PC-9 (cell line): ENCODE results near the gene YIPF6. TPM values are rescaled to one million over a fixed set of nuclear protein-coding genes. Genes with fewer than 3 reads are reported as not detected.
"Not testable (repeated sequence)": the region's sequence is repeated elsewhere in the genome, so short reads cannot be mapped to it uniquely, and the experiment has no call there.

ENCODE experiments used
- BruUV-seq: library from RNA; stranded (reverse); fragments of 400-500 nt; replicated peaks from 2 replicates; lab custom pipeline; 2021; lab: Mats Ljungman, UMichigan
- CTCF ChIA-PET: fragments of 300-600 bp; sonication (Branson Sonifier 250); formaldehyde crosslinking; loops from one replicate; lab custom pipeline; 2022; ENCODE audit warnings: antibody characterized with exemption; lab: Charles Lee
- POLR2A ChIA-PET: fragments of 300-600 bp; sonication (Branson Sonifier 250); formaldehyde crosslinking; loops from one replicate; lab custom pipeline; 2022; ENCODE audit warnings: antibody characterized with exemption; ENCODE audit not compliant: unreplicated experiment; lab: Charles Lee
- DNase-seq, 2 experiments: peaks; one replicate each; pipeline versions ENCODE4 v3.0.0 to v3.0.0-alpha.2; 2015 to 2022; ENCODE audit warnings: mixed read lengths in 1 of 2
- H2AFZ ChIP-seq: fragments of 200-600 bp; sonication (generic); 2 replicates; pipeline ENCODE4 v1.8.1; 2017; ENCODE audit warnings: antibody characterized with exemption
- H3F3A ChIP-seq: fragments of 200-600 bp; sonication (generic); 2 replicates; pipeline ENCODE4 v1.8.1; 2017; ENCODE audit warnings: antibody characterized with exemption, mild to moderate bottlenecking, low read depth; ENCODE audit not compliant: insufficient read depth
- H3K27ac ChIP-seq: fragments of 200-600 bp; sonication (generic); 2 replicates; pipeline ENCODE4 v1.6.1; 2016; ENCODE audit warnings: mixed run types
- H3K27me3 ChIP-seq: fragments of 200-600 bp; sonication (generic); 2 replicates; pipeline ENCODE4 v1.6.1; 2016; ENCODE audit warnings: low read depth, mixed run types; ENCODE audit not compliant: insufficient read depth
- H3K36me3 ChIP-seq: fragments of 200-600 bp; sonication (generic); 2 replicates; pipeline ENCODE4 v1.6.1; 2016; ENCODE audit warnings: low read depth, mixed run types
- H3K4me1 ChIP-seq: fragments of 200-600 bp; sonication (generic); replicated peaks from 2 replicates; pipeline ENCODE4 v1.6.1; 2016; ENCODE audit warnings: mixed run types; ENCODE audit not compliant: insufficient read depth
- H3K4me2 ChIP-seq: fragments of 200-600 bp; sonication (generic); 2 replicates; pipeline ENCODE4 v1.6.1; 2017; ENCODE audit warnings: mixed run types
- H3K4me3 ChIP-seq: fragments of 200-600 bp; sonication (generic); 2 replicates; pipeline ENCODE4 v1.6.1; 2016; ENCODE audit warnings: mixed run types
- H3K79me2 ChIP-seq: fragments of 200-600 bp; sonication (generic); 2 replicates; pipeline ENCODE4 v1.6.1; 2017; ENCODE audit warnings: low read depth, mixed run types
- H3K9me2 ChIP-seq: fragments of 200-600 bp; sonication (generic); 2 replicates; pipeline ENCODE4 v1.8.1; 2017; ENCODE audit warnings: mild to moderate bottlenecking; ENCODE audit not compliant: insufficient read depth
- H3K9me3 ChIP-seq: fragments of 200-600 bp; sonication (generic); 2 replicates; pipeline ENCODE4 v1.8.1; 2016; ENCODE audit warnings: low read depth; ENCODE audit not compliant: insufficient read depth
- H4K20me1 ChIP-seq: fragments of 200-600 bp; sonication (generic); 2 replicates; pipeline ENCODE4 v1.8.1; 2017; ENCODE audit not compliant: insufficient read depth
- CTCF ChIP-seq: fragments of 200-600 bp; sonication (generic); conservative IDR thresholded peaks from 2 replicates; pipeline ENCODE4 v1.6.1; 2017; ENCODE audit warnings: mixed run types, antibody characterized with exemption, mild to moderate bottlenecking, moderate library complexity
- EZH2 ChIP-seq: fragments of 200-600 bp; sonication (generic); IDR thresholded peaks from 2 replicates; pipeline ENCODE4 v1.8.0; 2017; ENCODE audit warnings: antibody characterized with exemption, low read depth
- intact Hi-C: fragments of 100-400 bp; cut with micrococcal nuclease; formaldehyde crosslinking; loops from one replicate; pipeline ENCODE4 v1.10.0; 2022; ENCODE audit not compliant: unreplicated experiment
- total RNA-seq: library from RNA; stranded (reverse); gene quantifications from 2 replicates; pipeline ENCODE4 v1.2.3, GENCODE V29; 2021

The YIPF6 gene
- total RNA-seq, 1 experiment from 2014 or later: 49.1 TPM

DNA sequence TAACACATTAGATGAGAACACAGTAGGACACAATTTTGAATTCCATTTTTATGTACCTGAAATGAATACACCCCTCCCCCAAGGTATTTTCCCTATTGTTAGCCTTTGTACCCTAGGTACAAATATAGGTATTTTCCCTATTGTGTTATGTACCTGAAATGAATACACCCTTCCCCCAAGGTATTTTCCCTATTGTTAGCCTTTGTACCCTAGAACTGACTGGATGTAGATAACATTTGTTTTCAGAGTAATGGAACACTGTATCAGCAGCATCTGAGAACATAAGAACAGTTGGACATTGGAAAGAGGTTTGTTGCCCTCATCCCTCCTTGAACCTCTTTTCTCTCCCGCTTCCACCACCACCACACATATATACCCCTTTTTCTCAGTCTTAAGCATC lies 37.6 kb downstream of the YIPF6 start:
- ChIA-PET CTCF (no interaction called here), POLR2A (no interaction called here)
- Histone ChIP-seq H3K27me3 (no peaks in the 10 kb centered on the region), H3K9me2 (no peaks in the 10 kb centered on the region), H3K27ac (no peak overlapping the region), H3K4me2 (no peak overlapping the region), H3F3A (no peaks in the 10 kb centered on the region), H3K36me3 (0 out of 2 replicates have a peak, but pooled peaks cover 3% of the 10 kb centered on the region), H4K20me1 (no peaks in the 10 kb centered on the region), H3K9me3 (no peaks in the 10 kb centered on the region), H3K4me3 (no peak overlapping the region), H2AFZ (no peak overlapping the region), H3K79me2 (no peaks in the 10 kb centered on the region), H3K4me1 (no peaks in the 10 kb centered on the region)
- intact Hi-C loops: no loop called here
- no peak for TF ChIP-seq CTCF
- DNase-seq: no peak
- no TSS peak for BruUV-seq

- no peaks in the 10 kb centered on the region for H3K4me1 ChIP-seq
- H3K9me2 ChIP-seq: no peaks in the 10 kb centered on the region
- CTCF ChIA-PET: no interaction called here
- H3K4me2 ChIP-seq: no peak overlapping the region
- no peaks in the 10 kb centered on the region for H3F3A ChIP-seq
- H3K4me3 ChIP-seq: no peak overlapping the region
- no peak overlapping the region for H3K27ac ChIP-seq
- H3K9me3 ChIP-seq: no peaks in the 10 kb centered on the region
- POLR2A ChIA-PET: no interaction called here
- H2AFZ ChIP-seq: no peak overlapping the region
- TF ChIP-seq CTCF: no peak
- no peak for TF ChIP-seq EZH2
- BruUV-seq: no TSS peak
- no peaks in the 10 kb centered on the region for H3K79me2 ChIP-seq
- H3K27me3 ChIP-seq: no peaks in the 10 kb centered on the region
- intact Hi-C loops: no loop called here
- no peaks in the 10 kb centered on the region for H3K36me3 ChIP-seq
- DNase-seq: no peak
- no peaks in the 10 kb centered on the region for H4K20me1 ChIP-seq
These were observed 38.0 kb downstream of the YIPF6 start for GRCh38 chrX:68536884-68537283.

- Histone ChIP-seq H2AFZ (no peak overlapping the region), H3K4me3 (no peak overlapping the region), H3K4me2 (no peak overlapping the region), H3K36me3 (no peaks in the 10 kb centered on the region), H3K27me3 (no peaks in the 10 kb centered on the region), H3K79me2 (no peaks in the 10 kb centered on the region), H3K9me2 (no peaks in the 10 kb centered on the region), H3K9me3 (no peaks in the 10 kb centered on the region), H3K4me1 (no peaks in the 10 kb centered on the region), H3F3A (no peaks in the 10 kb centered on the region), H4K20me1 (no peaks in the 10 kb centered on the region), H3K27ac (no peak overlapping the region)
- intact Hi-C loops: no loop called here
- BruUV-seq: no TSS peak
- CTCF ChIA-PET: no interaction called here
- POLR2A ChIA-PET: interaction anchor here (0.5 kb wide), 1 partner anchor 9 kb away, joined by 7 read pairs; no protein-coding TSS in a partner anchor
- no peak for TF ChIP-seq EZH2
- no peak for DNase-seq
These were observed 51.3 kb downstream of the YIPF6 start for GRCh38 chrX:68550193-68550592.

GRCh38 chrX:68556036-68556435 lies 57.2 kb downstream of the YIPF6 start:
- Histone ChIP-seq H2AFZ (no peak overlapping the region), H3K36me3 (no peaks in the 10 kb centered on the region), H3F3A (no peaks in the 10 kb centered on the region), H3K4me3 (no peak overlapping the region), H3K27me3 (no peaks in the 10 kb centered on the region), H3K9me3 (no peaks in the 10 kb centered on the region), H4K20me1 (no peaks in the 10 kb centered on the region), H3K9me2 (no peaks in the 10 kb centered on the region), H3K79me2 (no peaks in the 10 kb centered on the region), H3K4me1 (no peaks in the 10 kb centered on the region), H3K4me2 (no peak overlapping the region), H3K27ac (no peak overlapping the region)
- POLR2A ChIA-PET: no interaction called here
- BruUV-seq: no TSS peak
- intact Hi-C loops: no loop called here
- TF ChIP-seq CTCF: no peak
- no peak for TF ChIP-seq EZH2
- no peak for DNase-seq
- CTCF ChIA-PET: no interaction called here

DNA sequence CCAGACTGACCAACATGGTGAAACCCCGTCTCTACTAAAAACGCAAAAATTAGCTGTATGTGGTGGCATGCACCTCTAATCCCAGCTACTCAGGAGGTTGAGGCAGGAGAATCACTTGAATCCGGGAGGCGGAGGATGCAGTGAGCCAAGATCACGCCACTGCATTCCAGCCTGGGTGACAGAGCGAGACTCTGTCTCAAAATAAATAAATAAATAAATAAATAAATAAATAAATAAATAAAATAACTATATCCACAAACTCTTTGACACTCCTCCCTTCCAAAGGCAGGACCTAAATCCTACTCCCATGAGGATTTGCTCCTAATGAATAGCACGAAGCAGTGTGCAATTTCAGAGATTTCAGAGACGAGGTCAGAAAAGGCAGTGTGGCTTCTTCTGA lies 58.3 kb downstream of the YIPF6 start:
- H3K27ac ChIP-seq, H3K27me3 ChIP-seq, H3K9me2 ChIP-seq, CTCF ChIA-PET, H3K4me3 ChIP-seq, H3K79me2 ChIP-seq, H2AFZ ChIP-seq, intact Hi-C loops, H3K4me1 ChIP-seq, H3K36me3 ChIP-seq, H3K4me2 ChIP-seq, POLR2A ChIA-PET, BruUV-seq, DNase-seq, H3F3A ChIP-seq, H4K20me1 ChIP-seq, H3K9me3 ChIP-seq: not testable (repeated sequence)
